ENCODE data around the gene FMNL2.

GRCh38 chr2:152534460-152535135, 199.6 kb downstream of the FMNL2 start:
- TF ChIP-seq CTCF (conservative IDR thresholded peaks at IDR 0.05; ENCODE audit: low read depth in 2 of 2) = no peak
- TF ChIP-seq EZH2phosphoT487 (IDR thresholded peaks at IDR 0.05; ENCODE audit: unreplicated experiment) = no peak
- TF ChIP-seq POLR2AphosphoS5 (IDR thresholded peaks at IDR 0.05; ENCODE audit: low read depth) = no peak
- TF ChIP-seq CREB1 (CRISPR knock-in tag; IDR thresholded peaks at IDR 0.05; ENCODE audit: low read depth) = no peak
- TF ChIP-seq REST (IDR thresholded peaks at IDR 0.05; ENCODE audit: unreplicated experiment) = no peak
- TF ChIP-seq STAT1 (IDR thresholded peaks at IDR 0.05; ENCODE audit: unreplicated experiment) = no peak
- TF ChIP-seq EZH2 (IDR thresholded peaks at IDR 0.05; ENCODE audit: low read depth, unreplicated experiment) = no peak
- no peak for TF ChIP-seq ZNF462 (CRISPR knock-in tag; IDR thresholded peaks at IDR 0.05)
- no peak for TF ChIP-seq JUNB (IDR thresholded peaks at IDR 0.05; ENCODE audit: unreplicated experiment)
- no peak for TF ChIP-seq ZNF331 (CRISPR knock-in tag; IDR thresholded peaks at IDR 0.05; ENCODE audit: low read depth)
- TF ChIP-seq ZNF114 (CRISPR knock-in tag; IDR thresholded peaks at IDR 0.05) = no peak
- TF ChIP-seq NANOG (IDR thresholded peaks at IDR 0.05; ENCODE audit: borderline replicate concordance) = no peak
